ENCODE results near the gene FLCN. TPM values are rescaled to one million over a fixed set of nuclear protein-coding genes. Genes with fewer than 3 reads are reported as not detected.

Gene FLCN
- total and polyA plus RNA-seq, 2 donors (not counting 1 experiment from before 2014, with no cell fraction given): 16.4 to 68.5 TPM

- TF ChIP-seq EZH2 (IDR thresholded peaks at IDR 0.05; ENCODE audit: low read length, missing control alignments): no peak
- TF ChIP-seq CTCF (conservative IDR thresholded peaks at IDR 0.05 in 1 of 2, IDR thresholded peaks at IDR 0.05 in 1 of 2; ENCODE audit: low read depth in 1 of 2, low read length in 2 of 2): no peak
- Histone ChIP-seq H3K79me2 (ENCODE audit: control insufficient read depth, insufficient read depth, low read length) (no peaks in the 10 kb centered on the region), H3K4me3 (replicated peaks in 1 of 4; ENCODE audit: control extremely low read depth in 1 of 4, insufficient read depth in 1 of 4, low read depth in 3 of 4, low read length in 4 of 4) (no peak overlapping the region), H3K9me3 (ENCODE audit: control insufficient read depth, insufficient read depth, low read depth, low read length) (no peaks in the 10 kb centered on the region), H3K4me2 (ENCODE audit: extremely low read depth, insufficient read depth, low read length) (no peak overlapping the region), H3K9ac (ENCODE audit: insufficient read depth, low read length) (no peak overlapping the region), H2AFZ (ENCODE audit: low read length) (no peak overlapping the region), H3K27ac (ENCODE audit: insufficient read depth, low read length) (no peak overlapping the region), H4K20me1 (ENCODE audit: control insufficient read depth, extremely low read depth, insufficient read depth, low read length) (no peaks in the 10 kb centered on the region), H3K4me1 (ENCODE audit: control insufficient read depth, extremely low read depth, insufficient read depth, low read length) (no peaks in the 10 kb centered on the region), H3K36me3 (ENCODE audit: control insufficient read depth, insufficient read depth, low read length) (peaks cover 56% of the 10 kb centered on the region), H3K27me3 (ENCODE audit: control insufficient read depth, insufficient read depth, low read length) (no peaks in the 10 kb centered on the region)
- DNase-seq (ENCODE audit: low read depth in 2 of 2): no peak
Measured at GRCh38 chr17:17223736-17224135, 13.2 kb downstream of the FLCN start.

GRCh38 chr17:17221329-17221728 is 15.6 kb downstream of the FLCN start:
- H3K27me3 ChIP-seq (ENCODE audit: control insufficient read depth, insufficient read depth, low read length): no peaks in the 10 kb centered on the region
- TF ChIP-seq EZH2 (IDR thresholded peaks at IDR 0.05; ENCODE audit: low read length, missing control alignments): no peak
- TF ChIP-seq CTCF (conservative IDR thresholded peaks at IDR 0.05 in 1 of 2, IDR thresholded peaks at IDR 0.05 in 1 of 2; ENCODE audit: low read depth in 1 of 2, low read length in 2 of 2): no peak
- peaks cover 58% of the 10 kb centered on the region for H3K36me3 ChIP-seq (ENCODE audit: control insufficient read depth, insufficient read depth, low read length)
- no peaks in the 10 kb centered on the region for H3K4me1 ChIP-seq (ENCODE audit: control insufficient read depth, extremely low read depth, insufficient read depth, low read length)
- H4K20me1 ChIP-seq (ENCODE audit: control insufficient read depth, extremely low read depth, insufficient read depth, low read length): peaks cover 2% of the 10 kb centered on the region
- no peak for DNase-seq (ENCODE audit: low read depth in 2 of 2)
- H3K27ac ChIP-seq (ENCODE audit: insufficient read depth, low read length): no peak overlapping the region
- no peaks in the 10 kb centered on the region for H3K9me3 ChIP-seq (ENCODE audit: control insufficient read depth, insufficient read depth, low read depth, low read length)
- H3K4me3 ChIP-seq (replicated peaks in 1 of 4; ENCODE audit: control extremely low read depth in 1 of 4, insufficient read depth in 1 of 4, low read depth in 3 of 4, low read length in 4 of 4): no peak overlapping the region
- no peaks in the 10 kb centered on the region for H3K79me2 ChIP-seq (ENCODE audit: control insufficient read depth, insufficient read depth, low read length)
- no peak overlapping the region for H3K9ac ChIP-seq (ENCODE audit: insufficient read depth, low read length)
- no peak overlapping the region for H2AFZ ChIP-seq (ENCODE audit: low read length)
- H3K4me2 ChIP-seq (ENCODE audit: extremely low read depth, insufficient read depth, low read length): no peak overlapping the region

GRCh38 chr17:17220529-17220928 is 16.4 kb downstream of the FLCN start:
- no peaks in the 10 kb centered on the region for H3K79me2 ChIP-seq (ENCODE audit: control insufficient read depth, insufficient read depth, low read length)
- H2AFZ ChIP-seq (ENCODE audit: low read length): no peak overlapping the region
- TF ChIP-seq EZH2 (IDR thresholded peaks at IDR 0.05; ENCODE audit: low read length, missing control alignments): no peak
- TF ChIP-seq CTCF (conservative IDR thresholded peaks at IDR 0.05 in 1 of 2, IDR thresholded peaks at IDR 0.05 in 1 of 2; ENCODE audit: low read depth in 1 of 2, low read length in 2 of 2): no peak

More at GRCh38 chr17:17220529-17220928, 16.4 kb downstream of the FLCN start:
- Histone ChIP-seq H3K9ac (ENCODE audit: insufficient read depth, low read length) (no peak overlapping the region), H3K27me3 (ENCODE audit: control insufficient read depth, insufficient read depth, low read length) (no peaks in the 10 kb centered on the region), H4K20me1 (ENCODE audit: control insufficient read depth, extremely low read depth, insufficient read depth, low read length) (peaks cover 2% of the 10 kb centered on the region), H3K36me3 (ENCODE audit: control insufficient read depth, insufficient read depth, low read length) (peaks cover 57% of the 10 kb centered on the region), H3K4me1 (ENCODE audit: control insufficient read depth, extremely low read depth, insufficient read depth, low read length) (no peaks in the 10 kb centered on the region), H3K4me2 (ENCODE audit: extremely low read depth, insufficient read depth, low read length) (no peak overlapping the region), H3K4me3 (replicated peaks in 1 of 4; ENCODE audit: control extremely low read depth in 1 of 4, insufficient read depth in 1 of 4, low read depth in 3 of 4, low read length in 4 of 4) (no peak overlapping the region), H3K9me3 (ENCODE audit: control insufficient read depth, insufficient read depth, low read depth, low read length) (no peaks in the 10 kb centered on the region), H3K27ac (ENCODE audit: insufficient read depth, low read length) (no peak overlapping the region)
- no peak for DNase-seq (ENCODE audit: low read depth in 2 of 2)
